Thyroid gland (tissue), 4 donors: ENCODE measurements around the gene FAM222B. TPM values are rescaled to one million over a fixed set of nuclear protein-coding genes. Genes with fewer than 3 reads are reported as not detected.

Experiments
- DNase-seq, 2 donors: peaks; one replicate each; pipeline ENCODE4 v3.0.0-alpha.2; 2019
- H3K27ac ChIP-seq, 3 donors: fragments of 200-600 bp; sonication (generic); 1 replicate in 2 of 3; 2 replicates in 1 of 3; pipeline ENCODE4 v1.5.1; 2016 to 2019; ENCODE audit warnings: mild to moderate bottlenecking in 1 of 3, moderate library complexity in 1 of 3
- H3K27me3 ChIP-seq: fragments of 200-600 bp; sonication (generic); one replicate; pipeline ENCODE4 v1.5.1; 2019
- H3K36me3 ChIP-seq, 2 donors: fragments of 200-600 bp; sonication (generic); one replicate each; pipeline ENCODE4 v1.5.1; 2016 to 2019
- H3K4me1 ChIP-seq, 2 donors: fragments of 200-600 bp; sonication (generic); one replicate each; pipeline ENCODE4 v1.5.1; 2017 to 2019
- H3K4me3 ChIP-seq, 3 donors: fragments of 200-600 bp; sonication (generic); replicated peaks in 1 of 3; 1 replicate in 2 of 3; 2 replicates in 1 of 3; pipeline ENCODE4 v1.5.1; 2016; ENCODE audit warnings: mild to moderate bottlenecking in 1 of 3
- H3K9me3 ChIP-seq: fragments of 200-600 bp; sonication (generic); one replicate; pipeline ENCODE4 v1.5.1; 2017
- POLR2A ChIP-seq, 2 donors: fragments of 450-650 bp; IDR thresholded peaks; one replicate each; pipeline ENCODE4 v1.6.1; 2017; ENCODE audit warnings: antibody characterized with exemption in 2 of 2, mild to moderate bottlenecking in 2 of 2, moderate library complexity in 1 of 2
- WGBS, 2 donors: methylation state at CpG; one replicate each; pipeline ENCODE4 v1.1.5; 2017; 5-methylcytosine and 5-hydroxymethylcytosine counted together
- intact Hi-C: fragments of 100-400 bp; cut with DNase I; formaldehyde crosslinking; loops from one replicate; pipeline ENCODE4 v1.15.1; 2023
- total RNA-seq, 4 donors: library from RNA; depleted of rRNA; stranded (reverse); fragments of >200 nt; gene quantifications; one replicate each; pipeline ENCODE4 v1.2.3, GENCODE V29; 2016
- TF ChIP-seq, protein P1 (sequence below), 6 experiments: fragments of 200-600 bp in 3 of 6; fragments of 450-650 bp in 3 of 6; sonication (generic) in 3 of 6; IDR thresholded peaks; one replicate each; pipeline ENCODE4 v1.5.1; 2016 to 2019; ENCODE audit warnings: antibody characterized with exemption in 6 of 6, mild to moderate bottlenecking in 2 of 6, inconsistent platforms in 1 of 6, moderate library complexity in 1 of 6

Gene FAM222B
- total RNA-seq, 4 donors from 2014 or later = 14.1 to 22.6 (median 15.8) TPM

DNA sequence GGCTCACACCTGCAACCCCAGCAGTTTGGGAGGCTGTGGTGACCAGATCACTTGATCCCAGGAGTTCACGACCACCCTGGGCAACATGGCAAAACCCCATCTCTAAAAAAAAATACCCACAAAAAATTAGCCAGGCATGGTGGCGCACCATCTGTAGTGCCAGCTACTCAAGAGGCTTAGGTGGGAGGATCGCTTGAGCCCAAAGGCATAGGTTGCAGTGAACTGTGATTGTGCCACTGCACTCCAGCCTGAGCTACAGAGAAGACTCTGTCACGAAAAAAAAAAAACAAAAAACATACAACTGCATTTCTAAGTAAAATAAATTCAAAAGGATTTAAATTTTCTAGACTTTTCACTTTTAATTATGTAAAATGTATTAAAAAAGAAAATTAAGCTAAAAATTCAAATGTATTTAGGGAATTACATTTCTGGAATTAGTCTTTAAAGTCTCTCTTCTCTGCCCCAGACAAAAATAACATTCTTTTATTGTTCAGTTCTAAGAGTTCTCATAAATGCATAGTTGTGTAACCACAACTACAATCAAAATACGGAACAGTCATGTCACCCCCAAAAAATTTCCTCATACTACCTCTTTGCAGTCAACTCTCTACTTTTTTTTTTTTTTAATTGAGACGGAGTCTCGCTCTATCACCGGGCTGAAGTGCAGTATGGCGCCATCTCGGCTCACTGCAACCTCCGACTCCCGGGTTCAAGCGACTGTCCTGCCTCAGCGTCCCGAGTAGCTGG, 14.1 kb downstream of the FAM222B start:
- peak overlapping the region; percentile 29 to 45 (median 33) for H3K27ac ChIP-seq
- TF ChIP-seq, protein P1, sequence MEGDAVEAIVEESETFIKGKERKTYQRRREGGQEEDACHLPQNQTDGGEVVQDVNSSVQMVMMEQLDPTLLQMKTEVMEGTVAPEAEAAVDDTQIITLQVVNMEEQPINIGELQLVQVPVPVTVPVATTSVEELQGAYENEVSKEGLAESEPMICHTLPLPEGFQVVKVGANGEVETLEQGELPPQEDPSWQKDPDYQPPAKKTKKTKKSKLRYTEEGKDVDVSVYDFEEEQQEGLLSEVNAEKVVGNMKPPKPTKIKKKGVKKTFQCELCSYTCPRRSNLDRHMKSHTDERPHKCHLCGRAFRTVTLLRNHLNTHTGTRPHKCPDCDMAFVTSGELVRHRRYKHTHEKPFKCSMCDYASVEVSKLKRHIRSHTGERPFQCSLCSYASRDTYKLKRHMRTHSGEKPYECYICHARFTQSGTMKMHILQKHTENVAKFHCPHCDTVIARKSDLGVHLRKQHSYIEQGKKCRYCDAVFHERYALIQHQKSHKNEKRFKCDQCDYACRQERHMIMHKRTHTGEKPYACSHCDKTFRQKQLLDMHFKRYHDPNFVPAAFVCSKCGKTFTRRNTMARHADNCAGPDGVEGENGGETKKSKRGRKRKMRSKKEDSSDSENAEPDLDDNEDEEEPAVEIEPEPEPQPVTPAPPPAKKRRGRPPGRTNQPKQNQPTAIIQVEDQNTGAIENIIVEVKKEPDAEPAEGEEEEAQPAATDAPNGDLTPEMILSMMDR (IDR thresholded peaks at IDR 0.05) = no peak
- no peak for TF ChIP-seq POLR2A (IDR thresholded peaks at IDR 0.05)
- H3K9me3 ChIP-seq = no peaks in the 10 kb centered on the region
- WGBS, 2 donors = 62 to 74% methylated on average over 15 of the region's 15 CpGs
- intact Hi-C loops = no loop called here
- no peaks in the 10 kb centered on the region for H3K27me3 ChIP-seq
- no peak overlapping the region for H3K4me3 ChIP-seq
- peak; percentile 52 to 62 for DNase-seq
- peaks cover 0 to 5% of the 10 kb centered on the region in 2 donors for H3K4me1 ChIP-seq
- H3K36me3 ChIP-seq = no peaks in the 10 kb centered on the region

GRCh38 chr17:28827672-28828071, 14.9 kb downstream of the FAM222B start:
- H3K27me3 ChIP-seq = no peaks in the 10 kb centered on the region

GRCh38 chr17:28819582-28819981, 23.0 kb downstream of the FAM222B start:
- TF ChIP-seq, protein P1 (IDR thresholded peaks at IDR 0.05) = no peak
- TF ChIP-seq POLR2A (IDR thresholded peaks at IDR 0.05) = no peak
- Histone ChIP-seq H3K4me3 (no peak overlapping the region), H3K27ac (no peak overlapping the region), H3K36me3 (no peaks in the 10 kb centered on the region), H3K27me3 (no peaks in the 10 kb centered on the region), H3K4me1 (peaks cover 0 to 3% of the 10 kb centered on the region in 2 donors), H3K9me3 (no peaks in the 10 kb centered on the region)
- WGBS, 2 donors = 28 to 41% methylated on average over 1 of the region's 1 CpG
- intact Hi-C loops = loop anchor here (5.0 kb wide), 1 partner anchor 33 kb away; no protein-coding TSS in a partner anchor
- DNase-seq = no peak

More at GRCh38 chr17:28827672-28828071, 14.9 kb downstream of the FAM222B start:
- TF ChIP-seq POLR2A (IDR thresholded peaks at IDR 0.05) = no peak
- TF ChIP-seq, protein P1 (IDR thresholded peaks at IDR 0.05) = no peak
- H3K9me3 ChIP-seq = no peaks in the 10 kb centered on the region
- 94 to 98% methylated on average over 1 of the region's 1 CpG for WGBS, 2 donors
- peaks cover 0 to 5% of the 10 kb centered on the region in 2 donors for H3K4me1 ChIP-seq
- no peak overlapping the region for H3K4me3 ChIP-seq
- H3K36me3 ChIP-seq = no peaks in the 10 kb centered on the region
- intact Hi-C loops = no loop called here
- H3K27ac ChIP-seq = no peak overlapping the region
- DNase-seq = no peak

DNA sequence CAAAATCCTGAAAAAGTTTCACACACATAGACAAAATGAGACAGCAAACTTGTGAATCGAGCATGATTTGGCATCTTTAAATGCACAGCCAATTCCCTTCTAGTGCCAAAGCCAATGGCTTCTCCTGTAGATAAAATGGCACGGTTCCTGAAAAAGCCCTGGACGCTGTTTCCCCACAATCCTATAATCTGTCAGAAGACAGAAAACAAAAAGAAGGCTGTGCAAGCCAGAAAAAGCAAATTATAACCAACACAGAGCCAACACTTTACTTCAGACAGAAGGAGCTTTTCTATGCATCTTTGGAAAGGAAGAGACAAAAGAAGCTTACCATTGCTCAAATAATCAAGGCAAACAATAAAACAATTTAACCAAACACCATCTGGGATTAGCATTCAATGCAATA, 23.8 kb downstream of the FAM222B start:
- Histone ChIP-seq H3K27ac (no peak overlapping the region), H3K36me3 (no peaks in the 10 kb centered on the region), H3K27me3 (no peaks in the 10 kb centered on the region), H3K9me3 (no peaks in the 10 kb centered on the region), H3K4me3 (no peak overlapping the region), H3K4me1 (peaks cover 0 to 3% of the 10 kb centered on the region in 2 donors)
- 74 to 77% methylated on average over 3 of the region's 3 CpGs for WGBS, 2 donors
- TF ChIP-seq POLR2A (IDR thresholded peaks at IDR 0.05) = no peak
- TF ChIP-seq, protein P1 (IDR thresholded peaks at IDR 0.05) = no peak
- intact Hi-C loops = loop anchor here (5.0 kb wide), 1 partner anchor 33 kb away; no protein-coding TSS in a partner anchor
- no peak for DNase-seq

- Histone ChIP-seq H3K27me3 (no peaks in the 10 kb centered on the region), H3K4me1 (peaks cover 5 to 7% of the 10 kb centered on the region in 2 donors), H3K4me3 (no peak overlapping the region), H3K9me3 (no peaks in the 10 kb centered on the region), H3K27ac (no peak overlapping the region), H3K36me3 (no peaks in the 10 kb centered on the region)
- intact Hi-C loops = loop anchor here (5.0 kb wide), 1 partner anchor 36 kb away; no protein-coding TSS in a partner anchor
- WGBS, 2 donors = 78 to 80% methylated on average over 4 of the region's 4 CpGs
- DNase-seq = no peak
- TF ChIP-seq POLR2A (IDR thresholded peaks at IDR 0.05) = no peak
- TF ChIP-seq, protein P1 (IDR thresholded peaks at IDR 0.05) = no peak
Measured at GRCh38 chr17:28816540-28816939, 26.1 kb downstream of the FAM222B start.
